Subcutaneous abdominal adipose tissue (tissue), 5 donors: ENCODE data around the gene FAM184B.
"Not testable (repeated sequence)": the region's sequence is repeated elsewhere in the genome, so short reads cannot be mapped to it uniquely, and the experiment has no call there.

Experiments
- H3K27ac ChIP-seq: one replicate; pipeline ENCODE4 v1.7.0; 2013; ENCODE audit warnings: low read depth, mild to moderate bottlenecking, inconsistent platforms, low read length, moderate library complexity
- H3K27me3 ChIP-seq, 5 donors: one replicate each; pipeline ENCODE4 v1.7.0; 2013; ENCODE audit warnings: low read length in 5 of 5, inconsistent platforms in 1 of 5; ENCODE audit not compliant: control insufficient read depth in 5 of 5, insufficient read depth in 4 of 5
- H3K36me3 ChIP-seq, 5 donors: one replicate each; pipeline ENCODE4 v1.7.0; 2013; ENCODE audit warnings: low read length in 5 of 5; ENCODE audit not compliant: control insufficient read depth in 5 of 5, insufficient read depth in 5 of 5
- H3K4me1 ChIP-seq, 5 donors: one replicate each; pipeline ENCODE4 v1.7.0; 2013; ENCODE audit warnings: low read length in 5 of 5, mild to moderate bottlenecking in 3 of 5, moderate library complexity in 1 of 5; ENCODE audit not compliant: control insufficient read depth in 5 of 5, insufficient read depth in 5 of 5
- H3K4me3 ChIP-seq, 5 donors: one replicate each; pipeline ENCODE4 v1.7.0; 2013; ENCODE audit warnings: low read length in 5 of 5, low read depth in 1 of 5
- H3K9ac ChIP-seq, 5 donors: one replicate each; pipeline ENCODE4 v1.7.0; 2013; ENCODE audit warnings: low read length in 5 of 5, mild to moderate bottlenecking in 4 of 5, moderate library complexity in 3 of 5
- H3K9me3 ChIP-seq, 5 donors: one replicate each; pipeline ENCODE4 v1.7.0; 2013; ENCODE audit warnings: low read length in 5 of 5; ENCODE audit not compliant: control insufficient read depth in 5 of 5
- donor health status: healthy.
- donor health status: healthy.
- donor health status: healthy.
- donor health status: healthy.
- donor health status: healthy.

Gene FAM184B

GRCh38 chr4:17667253-17667652, 114.2 kb downstream of the FAM184B start:
- no peak overlapping the region for H3K9ac ChIP-seq
- H3K27me3 ChIP-seq: no peaks in the 10 kb centered on the region
- H3K9me3 ChIP-seq: no peaks in the 10 kb centered on the region
- no peak overlapping the region for H3K27ac ChIP-seq
- peaks cover 0 to 9% (median 0%) of the 10 kb centered on the region in 5 donors for H3K4me1 ChIP-seq
- no peaks in the 10 kb centered on the region for H3K36me3 ChIP-seq
- no peak overlapping the region for H3K4me3 ChIP-seq

GRCh38 chr4:17665852-17666251, 115.6 kb downstream of the FAM184B start:
- H3K9ac ChIP-seq: no peak overlapping the region
- peaks cover 0 to 9% (median 0%) of the 10 kb centered on the region in 5 donors for H3K4me1 ChIP-seq
- H3K36me3 ChIP-seq: no peaks in the 10 kb centered on the region
- H3K4me3 ChIP-seq: no peak overlapping the region
- H3K27me3 ChIP-seq: no peaks in the 10 kb centered on the region
- no peaks in the 10 kb centered on the region for H3K9me3 ChIP-seq
- no peak overlapping the region for H3K27ac ChIP-seq

- peaks cover 0 to 9% (median 0%) of the 10 kb centered on the region in 5 donors for H3K4me1 ChIP-seq
- no peaks in the 10 kb centered on the region for H3K27me3 ChIP-seq
- H3K9me3 ChIP-seq: no peaks in the 10 kb centered on the region
- H3K9ac ChIP-seq: no peak overlapping the region
- no peak overlapping the region for H3K4me3 ChIP-seq
- H3K27ac ChIP-seq: no peak overlapping the region
- no peaks in the 10 kb centered on the region for H3K36me3 ChIP-seq
Measured at GRCh38 chr4:17665346-17665745, 116.1 kb downstream of the FAM184B start.

- no peak overlapping the region for H3K4me3 ChIP-seq
- H3K9ac ChIP-seq: no peak overlapping the region
- peaks cover 0 to 9% (median 0%) of the 10 kb centered on the region in 5 donors for H3K4me1 ChIP-seq
- no peaks in the 10 kb centered on the region for H3K9me3 ChIP-seq
- no peaks in the 10 kb centered on the region for H3K36me3 ChIP-seq
- no peak overlapping the region for H3K27ac ChIP-seq
- H3K27me3 ChIP-seq: no peaks in the 10 kb centered on the region
Measured at GRCh38 chr4:17664755-17665154, 116.7 kb downstream of the FAM184B start.

- Histone ChIP-seq H3K27me3 (peaks cover 0 to 3% (median 0%) of the 10 kb centered on the region in 5 donors), H3K9me3 (no peaks in the 10 kb centered on the region), H3K4me3 (no peak overlapping the region), H3K9ac (no peak overlapping the region), H3K27ac (no peak overlapping the region), H3K4me1 (peaks cover 0 to 9% (median 0%) of the 10 kb centered on the region in 5 donors), H3K36me3 (no peaks in the 10 kb centered on the region)
Measured at GRCh38 chr4:17662694-17663093, 118.7 kb downstream of the FAM184B start.

GRCh38 chr4:17659196-17659595, 122.2 kb downstream of the FAM184B start:
- H3K4me1 ChIP-seq, H3K27me3 ChIP-seq, H3K9ac ChIP-seq, H3K36me3 ChIP-seq, H3K9me3 ChIP-seq, H3K4me3 ChIP-seq, H3K27ac ChIP-seq: not testable (repeated sequence)

- Histone ChIP-seq H3K4me1 (no peaks in the 10 kb centered on the region), H3K27me3 (peaks cover 0 to 3% (median 0%) of the 10 kb centered on the region in 5 donors), H3K27ac (no peak overlapping the region), H3K36me3 (no peaks in the 10 kb centered on the region), H3K9me3 (peaks cover 0 to 3% (median 2%) of the 10 kb centered on the region in 5 donors), H3K9ac (no peak overlapping the region), H3K4me3 (no peak overlapping the region)
Measured at GRCh38 chr4:17657849-17658248, 123.6 kb downstream of the FAM184B start.

- H3K9ac ChIP-seq: no peak overlapping the region
- H3K4me3 ChIP-seq: no peak overlapping the region
- H3K4me1 ChIP-seq: no peaks in the 10 kb centered on the region
- H3K27ac ChIP-seq: no peak overlapping the region
- no peaks in the 10 kb centered on the region for H3K36me3 ChIP-seq
- H3K9me3 ChIP-seq: peaks cover 0 to 4% (median 2%) of the 10 kb centered on the region in 5 donors
- H3K27me3 ChIP-seq: peaks cover 0 to 3% (median 0%) of the 10 kb centered on the region in 5 donors
Measured at GRCh38 chr4:17657090-17657489, 124.3 kb downstream of the FAM184B start.

- H3K9me3 ChIP-seq: peaks cover 0 to 4% (median 2%) of the 10 kb centered on the region in 5 donors
- no peak overlapping the region for H3K27ac ChIP-seq
- H3K9ac ChIP-seq: no peak overlapping the region
- peaks cover 0 to 4% (median 0%) of the 10 kb centered on the region in 5 donors for H3K4me1 ChIP-seq
- no peak overlapping the region for H3K4me3 ChIP-seq
- H3K27me3 ChIP-seq: peaks cover 0 to 3% (median 0%) of the 10 kb centered on the region in 5 donors
- no peaks in the 10 kb centered on the region for H3K36me3 ChIP-seq
Measured at GRCh38 chr4:17654701-17655100, 126.7 kb downstream of the FAM184B start.

- Histone ChIP-seq H3K4me3 (no peak overlapping the region), H3K9me3 (peaks cover 0 to 4% (median 2%) of the 10 kb centered on the region in 5 donors), H3K36me3 (no peaks in the 10 kb centered on the region), H3K9ac (no peak overlapping the region), H3K27ac (no peak overlapping the region), H3K27me3 (no peaks in the 10 kb centered on the region), H3K4me1 (peaks cover 0 to 4% (median 0%) of the 10 kb centered on the region in 5 donors)
Measured at GRCh38 chr4:17650406-17650805, 131.0 kb downstream of the FAM184B start.

- Histone ChIP-seq H3K27ac (no peak overlapping the region), H3K36me3 (no peaks in the 10 kb centered on the region), H3K4me3 (no peak overlapping the region)
Measured at GRCh38 chr4:17647927-17648326, 133.5 kb downstream of the FAM184B start.

More at GRCh38 chr4:17647927-17648326, 133.5 kb downstream of the FAM184B start:
- Histone ChIP-seq H3K9me3 (peaks cover 0 to 3% (median 1%) of the 10 kb centered on the region in 5 donors), H3K4me1 (peaks cover 0 to 4% (median 0%) of the 10 kb centered on the region in 5 donors), H3K27me3 (no peaks in the 10 kb centered on the region), H3K9ac (no peak overlapping the region)
